Psoas muscle (tissue), 8 donors: ENCODE results near the gene EPB41L5. TPM values are rescaled to one million over a fixed set of nuclear protein-coding genes. Genes with fewer than 3 reads are reported as not detected.

Experiments used
- ATAC-seq, 4 donors: fragments of 200-7000 bp; cut with Tn5 transposase; one replicate each; pipeline ENCODE4 v1.9.1; 2020; ENCODE audit warnings: moderate library complexity in 3 of 4, mild to moderate bottlenecking in 2 of 4
- DNase-seq, 2 donors: peaks; one replicate each; pipeline ENCODE4 v3.0.0-alpha.2; 2020
- H3K27ac ChIP-seq: fragments of 200-600 bp; one replicate; pipeline ENCODE4 v1.8.0; 2022
- H3K27me3 ChIP-seq, 3 donors: fragments of 200-600 bp in 1 of 3; one replicate each; pipeline versions ENCODE4 v1.6.1 to v1.8.0; 2013 to 2022; ENCODE audit warnings: low read length in 2 of 3, mild to moderate bottlenecking in 2 of 3, moderate library complexity in 1 of 3; ENCODE audit not compliant: insufficient read depth in 3 of 3
- H3K36me3 ChIP-seq, 2 donors: fragments of 200-600 bp in 1 of 2; one replicate each; pipeline versions ENCODE4 v1.6.1 to v1.8.0; 2013 to 2022; ENCODE audit warnings: low read depth in 1 of 2, mild to moderate bottlenecking in 1 of 2, moderate library complexity in 1 of 2; ENCODE audit not compliant: insufficient read depth in 1 of 2
- H3K4me1 ChIP-seq: fragments of 200-600 bp; one replicate; pipeline ENCODE4 v1.8.0; 2022
- H3K4me3 ChIP-seq: fragments of 200-600 bp; one replicate; pipeline ENCODE4 v1.8.0; 2022; ENCODE audit warnings: mild to moderate bottlenecking
- H3K9me3 ChIP-seq: fragments of 200-600 bp; one replicate; pipeline ENCODE4 v1.8.0; 2022
- CTCF ChIP-seq: fragments of 200-600 bp; IDR thresholded peaks from one replicate; pipeline ENCODE4 v1.8.0; 2022; ENCODE audit warnings: antibody characterized with exemption
- WGBS, 3 donors: extraction: QIAGEN DNeasy Blood & Tissue Kit; methylation state at CpG; one replicate each; pipeline versions ENCODE4 v1.1.6 to v1.1.7; 2013; 5-methylcytosine and 5-hydroxymethylcytosine counted together
- intact Hi-C, 2 donors: fragments of 100-400 bp; cut with DNase I; formaldehyde crosslinking; loops; one replicate each; pipeline versions ENCODE4 v1.11.0 to v1.14.2; 2022
- polyA plus RNA-seq, 3 donors: library from polyadenylated mRNA; stranded (reverse); fragments of 200-250 nt; gene quantifications; one replicate each; pipeline ENCODE4 v1.2.3, GENCODE V29; 2013
- total RNA-seq, 4 donors: library from RNA; stranded (reverse); fragmentation: NEBNext Ultra II Directional in 2 of 4; extraction: Animal tissue kit (Norgen Biotek cat#: 25700) in 2 of 4; gene quantifications; one replicate each; pipeline versions ENCODE4 v1.2.1 to v1.2.4, GENCODE V29; 2021 to 2023
- donor health status: healthy with polysubstance abuse.
- donor health status: DM: no; HTN: no; CAD: no; lungs with moderate emphysema.
- donor health status: Bipolar disorder and iron deficiency.
- donor health status: healthy.
- donor health status: DM: yes; HTN: yes; CAD: no.
- donor health status: DM: no; HTN: no; CAD: no.
- donor health status: DM: no; HTN: no; CAD: no.
- donor health status: DM: yes; HTN: yes; CAD: no.

EPB41L5 gene
- total and polyA plus RNA-seq, 7 donors, result 4.2 to 16.0 (median 12.5) TPM

DNA sequence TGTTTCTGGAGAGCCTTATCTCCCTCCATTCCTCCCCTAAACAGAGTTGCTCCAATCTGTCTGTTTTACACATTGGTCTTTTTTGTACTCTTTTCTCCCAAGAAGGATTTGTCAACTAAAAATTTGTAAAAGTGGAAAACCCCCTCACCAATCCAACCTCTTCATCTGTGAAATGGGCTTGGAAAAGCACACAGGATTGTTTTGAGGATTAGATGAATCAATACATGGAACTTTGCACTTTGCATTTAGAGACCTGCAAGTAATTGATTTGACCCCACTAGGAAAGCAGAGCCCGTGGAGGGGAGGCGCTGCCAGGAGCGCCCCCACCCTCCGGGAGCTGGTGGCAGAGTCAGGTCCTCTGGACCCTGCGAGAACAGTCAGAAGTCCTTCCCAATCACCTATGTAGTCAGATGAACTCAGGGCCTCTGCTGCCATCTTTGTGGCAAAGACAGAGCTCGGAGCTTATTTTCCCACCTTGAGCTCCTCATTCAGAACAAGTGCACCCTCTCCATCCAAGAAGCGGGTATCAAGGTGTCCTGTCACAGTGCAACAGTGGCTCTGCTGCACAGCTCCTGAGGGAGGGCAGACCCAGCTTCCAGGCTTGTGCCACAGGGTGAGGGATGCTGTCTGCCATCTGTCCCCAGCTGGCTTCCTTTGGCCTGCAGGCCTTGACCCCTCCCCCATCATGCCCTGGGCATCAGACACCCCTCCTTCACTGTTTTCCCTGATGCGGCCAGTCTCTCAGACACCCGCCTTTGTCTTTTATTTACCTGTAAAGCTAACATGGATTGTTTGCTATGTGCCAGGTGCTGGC, 212.1 kb downstream of the EPB41L5 start:
- WGBS, 3 donors, result 95 to 98% (median 95%) methylated on average over 9 of the region's 9 CpGs

GRCh38 chr2:120225549-120226065, 212.7 kb downstream of the EPB41L5 start:
- DNase-seq (peak in 1 of 2 donors; percentile 24), ATAC-seq (no peak)
- intact Hi-C loops, result no loop called here
- Histone ChIP-seq H3K27me3 (no peaks in the 10 kb centered on the region), H3K9me3 (no peaks in the 10 kb centered on the region), H3K27ac (no peak overlapping the region), H3K36me3 (no peaks in the 10 kb centered on the region), H3K4me1 (peaks cover 16% of the 10 kb centered on the region), H3K4me3 (no peak overlapping the region)
- WGBS, 3 donors, result 90 to 92% (median 90%) methylated on average over 9 of the region's 9 CpGs
- TF ChIP-seq CTCF, result no peak

More for the DNA sequence above, 212.1 kb downstream of the EPB41L5 start:
- H3K27me3 ChIP-seq, result no peaks in the 10 kb centered on the region
- no peaks in the 10 kb centered on the region for H3K9me3 ChIP-seq
- no peak for TF ChIP-seq CTCF
- DNase-seq (peak in 1 of 2 donors; percentile 34), ATAC-seq (no peak)
- H3K4me3 ChIP-seq, result no peak overlapping the region
- intact Hi-C loops, result no loop called here
- no peaks in the 10 kb centered on the region for H3K36me3 ChIP-seq
- H3K4me1 ChIP-seq, result peaks cover 16% of the 10 kb centered on the region
- H3K27ac ChIP-seq, result no peak overlapping the region

- Histone ChIP-seq H3K27me3 (no peaks in the 10 kb centered on the region), H3K27ac (no peak overlapping the region), H3K4me1 (peaks cover 11% of the 10 kb centered on the region), H3K9me3 (no peaks in the 10 kb centered on the region), H3K36me3 (no peaks in the 10 kb centered on the region), H3K4me3 (no peak overlapping the region)
- 85 to 91% (median 88%) methylated on average over 9 of the region's 9 CpGs for WGBS, 3 donors
- DNase-seq, result peak in 1 of 2 donors; percentile 16
- TF ChIP-seq CTCF, result no peak
- ATAC-seq, result no peak
- intact Hi-C loops, result no loop called here
Measured at GRCh38 chr2:120226316-120226715, 213.4 kb downstream of the EPB41L5 start.

DNA sequence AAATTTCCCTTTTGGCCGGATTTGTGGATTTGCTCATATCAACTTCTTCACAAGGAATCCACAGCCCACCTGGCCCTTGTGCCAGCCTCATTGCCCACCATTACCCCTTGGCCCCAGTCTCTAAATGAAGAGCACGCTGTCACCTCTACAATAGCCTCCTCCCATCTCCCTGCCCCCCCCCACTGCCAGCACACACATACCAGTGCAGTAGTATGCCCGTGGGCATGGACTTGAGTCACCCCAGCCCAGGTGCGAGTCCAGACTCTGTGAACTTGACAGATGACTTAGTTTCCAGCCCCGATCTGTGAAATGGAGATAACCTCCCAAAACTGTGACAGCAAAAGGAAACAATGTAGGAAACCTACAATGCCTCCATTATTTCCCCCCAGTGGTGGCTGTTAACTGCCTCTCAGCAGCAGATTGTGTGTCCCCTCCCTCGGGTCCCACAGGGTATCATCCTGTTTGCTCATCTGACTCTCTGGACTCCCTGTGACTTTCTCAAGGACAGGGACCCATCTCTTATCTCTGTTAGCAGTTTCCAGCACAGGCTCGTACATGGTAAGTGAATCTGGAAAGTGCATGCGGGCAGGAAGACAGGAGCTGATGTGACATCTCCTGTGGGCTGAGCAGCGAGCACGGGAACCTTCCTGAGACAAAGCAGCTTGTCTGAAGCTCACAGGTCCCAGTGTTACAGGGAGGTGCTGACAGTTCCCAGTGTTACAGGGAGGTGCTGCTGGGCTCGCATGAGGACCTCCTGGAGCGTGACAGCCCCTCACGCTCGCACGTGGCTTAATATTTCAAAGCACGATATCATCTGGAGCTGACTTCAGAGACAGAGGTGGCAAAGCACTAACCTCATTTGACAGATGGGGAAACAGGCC, 214.5 kb downstream of the EPB41L5 start:
- peaks cover 15% of the 10 kb centered on the region for H3K4me1 ChIP-seq
- no peaks in the 10 kb centered on the region for H3K9me3 ChIP-seq
- no peak overlapping the region for H3K4me3 ChIP-seq
- no peak for TF ChIP-seq CTCF
- no peaks in the 10 kb centered on the region for H3K36me3 ChIP-seq
- ATAC-seq (no peak), DNase-seq (no peak)
- intact Hi-C loops, result no loop called here
- H3K27me3 ChIP-seq, result no peaks in the 10 kb centered on the region
- WGBS, 3 donors, result 78 to 81% (median 80%) methylated on average over 16 of the region's 16 CpGs
- no peak overlapping the region for H3K27ac ChIP-seq
